ENCODE data around the gene CCDC141.

CCDC141 gene

GRCh38 chr2:178911039-178911438 lies 138.9 kb downstream of the CCDC141 start:
- DNase-seq (ENCODE audit: low read depth in 2 of 2), result no peak

- DNase-seq (ENCODE audit: low read depth in 2 of 2), result no peak
Measured at GRCh38 chr2:178910005-178910404, 139.9 kb downstream of the CCDC141 start.

- DNase-seq (ENCODE audit: low read depth in 2 of 2), result no peak
Measured at GRCh38 chr2:178909507-178909906, 140.4 kb downstream of the CCDC141 start.

- DNase-seq (ENCODE audit: low read depth in 2 of 2), result no peak
Measured at GRCh38 chr2:178908810-178909209, 141.1 kb downstream of the CCDC141 start.

- no peak for DNase-seq (ENCODE audit: low read depth in 2 of 2)
Measured at GRCh38 chr2:178905261-178905660, 144.7 kb downstream of the CCDC141 start.

GRCh38 chr2:178899656-178900055 lies 150.3 kb downstream of the CCDC141 start:
- DNase-seq (ENCODE audit: low read depth in 2 of 2), result no peak

- no peak for DNase-seq (ENCODE audit: low read depth in 2 of 2)
Measured at GRCh38 chr2:178895872-178896271, 154.1 kb downstream of the CCDC141 start.

- DNase-seq (ENCODE audit: low read depth in 2 of 2), result no peak
Measured at GRCh38 chr2:178895171-178895570, 154.8 kb downstream of the CCDC141 start.

GRCh38 chr2:178892751-178893625 lies 156.9 kb downstream of the CCDC141 start:
- DNase-seq (ENCODE audit: low read depth in 2 of 2), result no peak

- no peak for DNase-seq (ENCODE audit: low read depth in 2 of 2)
Measured at GRCh38 chr2:178891959-178892485, 157.9 kb downstream of the CCDC141 start.

GRCh38 chr2:178891265-178891958 lies 158.5 kb downstream of the CCDC141 start:
- peak; percentile 1 to 33 for DNase-seq (ENCODE audit: low read depth in 2 of 2)

GRCh38 chr2:178886006-178886405 lies 163.9 kb downstream of the CCDC141 start:
- no peak for DNase-seq (ENCODE audit: low read depth in 2 of 2)

GRCh38 chr2:178884440-178884839 lies 165.5 kb downstream of the CCDC141 start:
- DNase-seq (ENCODE audit: low read depth in 2 of 2), result no peak

GRCh38 chr2:178882666-178883440 lies 167.1 kb downstream of the CCDC141 start:
- DNase-seq (ENCODE audit: low read depth in 2 of 2), result no peak

- DNase-seq (ENCODE audit: low read depth in 2 of 2), result no peak
Measured at GRCh38 chr2:178881075-178881474, 168.9 kb downstream of the CCDC141 start.

- DNase-seq (ENCODE audit: low read depth in 2 of 2), result no peak
Measured at GRCh38 chr2:178880257-178880656, 169.7 kb downstream of the CCDC141 start.

GRCh38 chr2:178877874-178878273 lies 172.1 kb downstream of the CCDC141 start:
- no peak for DNase-seq (ENCODE audit: low read depth in 2 of 2)

GRCh38 chr2:178874529-178875240 lies 175.3 kb downstream of the CCDC141 start:
- DNase-seq (ENCODE audit: low read depth in 2 of 2), result no peak

- no peak for DNase-seq (ENCODE audit: low read depth in 2 of 2)
Measured at GRCh38 chr2:178873912-178874311, 176.0 kb downstream of the CCDC141 start.

- DNase-seq (ENCODE audit: low read depth in 2 of 2), result no peak
Measured at GRCh38 chr2:178871536-178871935, 178.4 kb downstream of the CCDC141 start.

- no peak for DNase-seq (ENCODE audit: low read depth in 2 of 2)
Measured at GRCh38 chr2:178870703-178871102, 179.2 kb downstream of the CCDC141 start.

Data from stimulated activated CD8-positive, alpha-beta memory T cell treated with anti-CD3 and anti-CD28 coated beads, Interleukin-15, amount 100 ng/mL, for 4 hours (primary cell).